Panc1 (cell line): ENCODE measurements around the gene MORC2.

Source experiments
- TF ChIP-seq, protein P1 (sequence below): fragments of 450-650 bp; IDR thresholded peaks from 2 replicates; pipeline ENCODE4 v1.5.1; 2017; ENCODE audit warnings: mild to moderate bottlenecking
- TF ChIP-seq, protein P2 (sequence below), 2 experiments: IDR thresholded peaks; 2 replicates each; pipeline ENCODE4 v1.6.1; 2011 to 2012; ENCODE audit warnings: low read depth in 2 of 2, control low read depth in 1 of 2, low read length in 1 of 2, mild to moderate bottlenecking in 1 of 2, moderate library complexity in 1 of 2; ENCODE audit not compliant: insufficient read depth in 1 of 2

DNA sequence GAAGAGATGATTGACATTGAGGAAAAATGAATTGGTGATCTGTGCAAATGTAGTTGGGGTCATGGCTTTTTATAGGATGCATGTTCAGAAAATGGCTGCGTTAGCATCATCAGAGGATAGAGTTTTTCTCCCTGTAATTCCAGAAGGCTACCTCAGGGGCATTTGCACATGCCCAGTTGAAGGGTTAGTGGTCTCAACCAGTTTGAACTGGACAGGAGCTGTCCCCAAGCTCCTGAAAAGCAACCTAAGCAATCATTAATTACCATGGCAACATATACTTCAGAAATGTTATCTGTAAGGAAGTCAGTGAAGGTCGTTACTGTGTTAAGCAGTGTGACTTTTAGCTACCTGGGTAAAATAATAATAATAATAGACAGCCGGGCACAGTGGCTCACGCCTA lies 29.8 kb upstream of the MORC2 start:
- TF ChIP-seq, protein P1, sequence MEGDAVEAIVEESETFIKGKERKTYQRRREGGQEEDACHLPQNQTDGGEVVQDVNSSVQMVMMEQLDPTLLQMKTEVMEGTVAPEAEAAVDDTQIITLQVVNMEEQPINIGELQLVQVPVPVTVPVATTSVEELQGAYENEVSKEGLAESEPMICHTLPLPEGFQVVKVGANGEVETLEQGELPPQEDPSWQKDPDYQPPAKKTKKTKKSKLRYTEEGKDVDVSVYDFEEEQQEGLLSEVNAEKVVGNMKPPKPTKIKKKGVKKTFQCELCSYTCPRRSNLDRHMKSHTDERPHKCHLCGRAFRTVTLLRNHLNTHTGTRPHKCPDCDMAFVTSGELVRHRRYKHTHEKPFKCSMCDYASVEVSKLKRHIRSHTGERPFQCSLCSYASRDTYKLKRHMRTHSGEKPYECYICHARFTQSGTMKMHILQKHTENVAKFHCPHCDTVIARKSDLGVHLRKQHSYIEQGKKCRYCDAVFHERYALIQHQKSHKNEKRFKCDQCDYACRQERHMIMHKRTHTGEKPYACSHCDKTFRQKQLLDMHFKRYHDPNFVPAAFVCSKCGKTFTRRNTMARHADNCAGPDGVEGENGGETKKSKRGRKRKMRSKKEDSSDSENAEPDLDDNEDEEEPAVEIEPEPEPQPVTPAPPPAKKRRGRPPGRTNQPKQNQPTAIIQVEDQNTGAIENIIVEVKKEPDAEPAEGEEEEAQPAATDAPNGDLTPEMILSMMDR: no peak
- TF ChIP-seq, protein P2, sequence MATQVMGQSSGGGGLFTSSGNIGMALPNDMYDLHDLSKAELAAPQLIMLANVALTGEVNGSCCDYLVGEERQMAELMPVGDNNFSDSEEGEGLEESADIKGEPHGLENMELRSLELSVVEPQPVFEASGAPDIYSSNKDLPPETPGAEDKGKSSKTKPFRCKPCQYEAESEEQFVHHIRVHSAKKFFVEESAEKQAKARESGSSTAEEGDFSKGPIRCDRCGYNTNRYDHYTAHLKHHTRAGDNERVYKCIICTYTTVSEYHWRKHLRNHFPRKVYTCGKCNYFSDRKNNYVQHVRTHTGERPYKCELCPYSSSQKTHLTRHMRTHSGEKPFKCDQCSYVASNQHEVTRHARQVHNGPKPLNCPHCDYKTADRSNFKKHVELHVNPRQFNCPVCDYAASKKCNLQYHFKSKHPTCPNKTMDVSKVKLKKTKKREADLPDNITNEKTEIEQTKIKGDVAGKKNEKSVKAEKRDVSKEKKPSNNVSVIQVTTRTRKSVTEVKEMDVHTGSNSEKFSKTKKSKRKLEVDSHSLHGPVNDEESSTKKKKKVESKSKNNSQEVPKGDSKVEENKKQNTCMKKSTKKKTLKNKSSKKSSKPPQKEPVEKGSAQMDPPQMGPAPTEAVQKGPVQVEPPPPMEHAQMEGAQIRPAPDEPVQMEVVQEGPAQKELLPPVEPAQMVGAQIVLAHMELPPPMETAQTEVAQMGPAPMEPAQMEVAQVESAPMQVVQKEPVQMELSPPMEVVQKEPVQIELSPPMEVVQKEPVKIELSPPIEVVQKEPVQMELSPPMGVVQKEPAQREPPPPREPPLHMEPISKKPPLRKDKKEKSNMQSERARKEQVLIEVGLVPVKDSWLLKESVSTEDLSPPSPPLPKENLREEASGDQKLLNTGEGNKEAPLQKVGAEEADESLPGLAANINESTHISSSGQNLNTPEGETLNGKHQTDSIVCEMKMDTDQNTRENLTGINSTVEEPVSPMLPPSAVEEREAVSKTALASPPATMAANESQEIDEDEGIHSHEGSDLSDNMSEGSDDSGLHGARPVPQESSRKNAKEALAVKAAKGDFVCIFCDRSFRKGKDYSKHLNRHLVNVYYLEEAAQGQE (IDR thresholded peaks at IDR 0.05; ENCODE audit: insufficient read depth in 1 of 2, low read depth in 2 of 2, low read length in 1 of 2): no peak
